GM12801 (cell line): ENCODE results near the gene TRAPPC12.

Experiments used
- TF ChIP-seq, protein P1 (sequence below): IDR thresholded peaks from one replicate; pipeline ENCODE4 v1.5.1; 2011; ENCODE audit warnings: control low read depth; ENCODE audit not compliant: insufficient read length; ENCODE audit errors: extremely low read depth

Gene TRAPPC12

DNA sequence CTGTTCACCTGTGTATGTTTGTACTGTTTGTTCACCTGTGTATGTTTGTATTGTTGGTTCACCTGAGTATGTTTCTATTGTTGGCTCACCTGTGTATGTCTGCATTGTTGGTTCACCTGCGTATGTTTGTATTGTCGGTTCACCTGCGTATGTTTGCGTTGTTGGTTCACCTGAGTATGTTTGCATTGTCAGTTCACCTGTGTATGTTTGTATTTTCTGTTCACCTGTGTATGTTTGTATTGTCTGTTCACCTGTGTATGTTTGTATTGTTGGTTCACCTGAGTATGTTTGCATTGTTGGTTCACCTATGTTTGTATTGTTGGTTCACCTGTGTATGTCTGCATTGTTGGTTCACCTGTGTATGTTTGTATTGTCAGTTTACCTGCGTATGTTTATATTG, 125.2 kb downstream of the TRAPPC12 start:
- TF ChIP-seq, protein P1, sequence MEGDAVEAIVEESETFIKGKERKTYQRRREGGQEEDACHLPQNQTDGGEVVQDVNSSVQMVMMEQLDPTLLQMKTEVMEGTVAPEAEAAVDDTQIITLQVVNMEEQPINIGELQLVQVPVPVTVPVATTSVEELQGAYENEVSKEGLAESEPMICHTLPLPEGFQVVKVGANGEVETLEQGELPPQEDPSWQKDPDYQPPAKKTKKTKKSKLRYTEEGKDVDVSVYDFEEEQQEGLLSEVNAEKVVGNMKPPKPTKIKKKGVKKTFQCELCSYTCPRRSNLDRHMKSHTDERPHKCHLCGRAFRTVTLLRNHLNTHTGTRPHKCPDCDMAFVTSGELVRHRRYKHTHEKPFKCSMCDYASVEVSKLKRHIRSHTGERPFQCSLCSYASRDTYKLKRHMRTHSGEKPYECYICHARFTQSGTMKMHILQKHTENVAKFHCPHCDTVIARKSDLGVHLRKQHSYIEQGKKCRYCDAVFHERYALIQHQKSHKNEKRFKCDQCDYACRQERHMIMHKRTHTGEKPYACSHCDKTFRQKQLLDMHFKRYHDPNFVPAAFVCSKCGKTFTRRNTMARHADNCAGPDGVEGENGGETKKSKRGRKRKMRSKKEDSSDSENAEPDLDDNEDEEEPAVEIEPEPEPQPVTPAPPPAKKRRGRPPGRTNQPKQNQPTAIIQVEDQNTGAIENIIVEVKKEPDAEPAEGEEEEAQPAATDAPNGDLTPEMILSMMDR, result no peak

DNA sequence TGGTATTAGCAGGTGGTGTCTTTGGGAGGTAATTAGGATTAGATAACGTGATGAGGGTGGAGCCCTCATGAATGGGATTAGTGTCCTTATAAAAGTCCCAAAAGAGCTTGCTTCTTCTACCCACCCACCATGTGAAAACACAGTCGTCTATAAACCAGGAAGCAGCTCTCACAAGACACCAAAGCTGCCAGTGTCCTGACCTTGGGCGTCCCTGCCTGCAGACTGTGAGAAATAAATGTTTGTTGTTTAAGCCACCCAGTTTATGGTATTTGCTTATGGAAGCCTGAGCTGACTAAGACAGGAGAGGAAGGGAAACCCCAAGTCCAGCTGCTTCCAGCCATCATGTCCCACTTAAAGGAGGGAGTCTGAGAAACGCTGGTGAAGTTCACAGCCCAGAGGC, 126.3 kb downstream of the TRAPPC12 start:
- TF ChIP-seq, protein P1, result no peak

DNA sequence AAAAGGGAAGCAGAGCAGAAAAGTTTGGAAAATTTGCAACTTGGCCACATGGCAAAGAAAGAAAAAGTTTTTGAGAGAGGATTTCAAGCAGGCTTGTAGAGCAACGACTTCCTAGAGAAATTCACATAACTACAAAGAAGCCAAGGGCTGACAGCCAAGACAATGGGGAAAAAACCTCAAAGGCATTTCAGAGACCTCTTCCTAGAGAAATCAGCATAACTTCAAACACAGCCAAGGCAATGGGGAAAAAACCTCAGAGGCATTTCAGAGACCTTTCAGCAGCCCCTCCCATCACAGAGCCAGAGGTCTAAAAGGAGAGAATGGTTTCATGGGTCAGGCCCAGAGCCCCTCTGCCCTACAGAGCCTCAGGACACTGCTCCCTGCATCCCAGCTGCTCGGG, 132.6 kb downstream of the TRAPPC12 start:
- TF ChIP-seq, protein P1, result no peak

- TF ChIP-seq, protein P1, result no peak
Measured at GRCh38 chr2:3513026-3513810, 133.7 kb downstream of the TRAPPC12 start.

DNA sequence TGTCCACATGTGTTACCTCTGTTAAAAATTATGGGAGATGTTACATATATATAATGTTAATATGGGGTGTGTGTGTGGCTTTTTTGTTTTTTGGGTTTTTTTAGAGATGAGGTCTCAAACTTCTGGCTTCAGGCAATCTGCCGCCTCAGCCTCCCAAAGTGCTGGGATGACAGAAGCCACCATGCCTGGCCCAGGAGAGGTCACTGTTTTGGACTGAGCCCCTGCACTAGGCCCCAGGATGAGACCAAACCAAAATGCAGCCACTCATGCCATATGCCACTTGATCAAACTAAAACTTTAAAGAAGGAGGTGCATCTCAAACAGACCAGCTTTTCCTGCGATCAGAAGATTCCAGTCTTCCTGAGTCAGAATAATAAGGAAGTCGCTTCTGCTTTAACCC, 137.3 kb downstream of the TRAPPC12 start:
- TF ChIP-seq, protein P1, result no peak

- TF ChIP-seq, protein P1, result no peak
Measured at GRCh38 chr2:3517948-3518495, 138.5 kb downstream of the TRAPPC12 start.

DNA sequence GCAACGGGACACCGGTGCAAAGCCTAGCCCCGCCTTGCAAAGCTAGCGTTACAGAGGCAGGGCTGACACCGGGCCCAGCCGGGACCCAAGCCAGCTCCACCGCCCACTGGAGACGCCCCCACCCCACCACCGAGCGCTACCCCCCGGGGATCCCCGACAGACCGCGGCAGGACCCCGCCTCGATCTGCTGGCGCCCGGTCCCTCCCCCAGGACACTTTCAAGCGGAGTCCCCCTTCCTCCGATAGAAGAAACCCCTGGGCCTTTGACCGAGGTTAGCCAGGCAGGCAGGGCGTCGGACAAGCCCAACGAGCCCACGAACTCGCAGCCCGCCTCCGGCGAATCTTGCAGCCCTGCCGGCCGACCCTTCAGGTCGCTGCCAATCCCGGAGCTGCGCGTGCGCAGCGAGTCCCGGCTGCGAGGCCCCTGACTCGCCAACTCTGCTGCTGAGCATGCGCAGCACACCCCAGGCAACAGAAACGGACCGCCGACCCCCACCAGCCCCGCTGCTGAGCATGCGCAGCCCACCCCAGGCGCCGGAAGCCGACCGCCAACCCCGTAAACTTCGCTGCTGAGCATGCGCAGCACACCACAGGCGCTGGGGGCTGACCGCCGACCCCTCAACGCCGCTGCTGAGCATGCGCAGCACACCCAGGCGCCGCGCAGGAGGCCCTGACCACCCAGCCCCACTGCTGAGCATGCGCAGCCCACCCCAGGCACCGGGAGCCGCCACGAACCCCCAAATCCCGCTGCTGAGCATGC, 139.2 kb downstream of the TRAPPC12 start:
- TF ChIP-seq, protein P1, result no peak
